Tibial artery (tissue), 4 donors: ENCODE results near the gene TNFAIP8L2.
A peak's percentile ranks its signal among the peaks of the same experiment; 100 is the strongest.

Source experiments
- DNase-seq, 2 donors: peaks; one replicate each; pipeline ENCODE4 v3.0.0-alpha.2; 2019
- H3K27ac ChIP-seq, 2 donors: fragments of 200-600 bp; sonication (generic) in 1 of 2; 1 replicate in 1 of 2; 2 replicates in 1 of 2; pipeline ENCODE4 v1.5.1; 2018 to 2019; ENCODE audit warnings: mild to moderate bottlenecking in 1 of 2
- H3K27me3 ChIP-seq, 2 donors: fragments of 200-600 bp; sonication (generic) in 1 of 2; one replicate each; pipeline versions ENCODE4 v1.5.1 to v1.6.0; 2016 to 2019
- H3K36me3 ChIP-seq, 3 donors: fragments of 200-600 bp; sonication (generic) in 2 of 3; one replicate each; pipeline ENCODE4 v1.5.1; 2016 to 2019; ENCODE audit warnings: mild to moderate bottlenecking in 2 of 3
- H3K4me1 ChIP-seq, 4 donors: fragments of 200-600 bp; sonication (generic) in 2 of 4; 1 replicate in 3 of 4; 2 replicates in 1 of 4; pipeline ENCODE4 v1.5.1; 2016 to 2019
- H3K4me3 ChIP-seq, 2 donors: fragments of 200-600 bp; sonication (generic) in 1 of 2; 1 replicate in 1 of 2; 2 replicates in 1 of 2; pipeline ENCODE4 v1.5.1; 2018 to 2019; ENCODE audit warnings: mild to moderate bottlenecking in 2 of 2
- H3K9me3 ChIP-seq, 3 donors: fragments of 200-600 bp; sonication (generic) in 1 of 3; one replicate each; pipeline ENCODE4 v1.5.1; 2016 to 2019
- intact Hi-C: fragments of 100-400 bp; cut with DNase I; formaldehyde crosslinking; loops from one replicate; pipeline ENCODE4 v1.15.0; 2023; ENCODE audit warnings: low total_unique reads
- TF ChIP-seq, protein P1 (sequence below), 2 experiments: fragments of 200-600 bp in 1 of 2; fragments of 450-650 bp in 1 of 2; IDR thresholded peaks; one replicate each; pipeline ENCODE4 v1.5.1; 2017 to 2019; ENCODE audit warnings: antibody characterized with exemption in 2 of 2, mild to moderate bottlenecking in 1 of 2, moderate library complexity in 1 of 2

The TNFAIP8L2 gene

DNA sequence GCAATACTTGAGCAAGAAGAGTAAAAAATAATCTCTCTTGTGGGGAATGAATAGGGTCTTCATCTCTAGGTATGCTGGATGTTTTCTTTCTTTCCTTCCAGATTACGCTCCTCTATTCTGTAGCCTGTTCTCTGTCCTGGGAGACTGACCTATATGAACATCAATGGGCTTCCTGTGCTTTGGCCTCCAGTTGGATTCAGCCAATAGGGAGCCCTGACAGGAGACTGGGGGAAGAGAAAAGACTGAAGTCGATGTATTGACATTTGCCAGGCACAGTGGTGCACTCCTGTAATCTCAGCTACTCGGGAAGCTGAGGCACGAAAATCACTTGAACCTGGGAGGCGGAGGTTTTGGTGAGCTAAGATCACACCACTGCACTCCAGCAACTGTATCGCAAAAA is 27.6 kb upstream of the TNFAIP8L2 start:
- H3K27ac ChIP-seq = no peak overlapping the region
- TF ChIP-seq, protein P1, sequence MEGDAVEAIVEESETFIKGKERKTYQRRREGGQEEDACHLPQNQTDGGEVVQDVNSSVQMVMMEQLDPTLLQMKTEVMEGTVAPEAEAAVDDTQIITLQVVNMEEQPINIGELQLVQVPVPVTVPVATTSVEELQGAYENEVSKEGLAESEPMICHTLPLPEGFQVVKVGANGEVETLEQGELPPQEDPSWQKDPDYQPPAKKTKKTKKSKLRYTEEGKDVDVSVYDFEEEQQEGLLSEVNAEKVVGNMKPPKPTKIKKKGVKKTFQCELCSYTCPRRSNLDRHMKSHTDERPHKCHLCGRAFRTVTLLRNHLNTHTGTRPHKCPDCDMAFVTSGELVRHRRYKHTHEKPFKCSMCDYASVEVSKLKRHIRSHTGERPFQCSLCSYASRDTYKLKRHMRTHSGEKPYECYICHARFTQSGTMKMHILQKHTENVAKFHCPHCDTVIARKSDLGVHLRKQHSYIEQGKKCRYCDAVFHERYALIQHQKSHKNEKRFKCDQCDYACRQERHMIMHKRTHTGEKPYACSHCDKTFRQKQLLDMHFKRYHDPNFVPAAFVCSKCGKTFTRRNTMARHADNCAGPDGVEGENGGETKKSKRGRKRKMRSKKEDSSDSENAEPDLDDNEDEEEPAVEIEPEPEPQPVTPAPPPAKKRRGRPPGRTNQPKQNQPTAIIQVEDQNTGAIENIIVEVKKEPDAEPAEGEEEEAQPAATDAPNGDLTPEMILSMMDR (IDR thresholded peaks at IDR 0.05) = no peak
- intact Hi-C loops = no loop called here
- H3K36me3 ChIP-seq = peaks cover 0 to 6% (median 0%) of the 10 kb centered on the region in 3 donors
- no peaks in the 10 kb centered on the region for H3K27me3 ChIP-seq
- no peak overlapping the region for H3K4me3 ChIP-seq
- H3K9me3 ChIP-seq = no peaks in the 10 kb centered on the region
- H3K4me1 ChIP-seq = peaks cover 0 to 14% (median 4%) of the 10 kb centered on the region in 4 donors
- DNase-seq = peak in 1 of 2 donors; percentile 33

DNA sequence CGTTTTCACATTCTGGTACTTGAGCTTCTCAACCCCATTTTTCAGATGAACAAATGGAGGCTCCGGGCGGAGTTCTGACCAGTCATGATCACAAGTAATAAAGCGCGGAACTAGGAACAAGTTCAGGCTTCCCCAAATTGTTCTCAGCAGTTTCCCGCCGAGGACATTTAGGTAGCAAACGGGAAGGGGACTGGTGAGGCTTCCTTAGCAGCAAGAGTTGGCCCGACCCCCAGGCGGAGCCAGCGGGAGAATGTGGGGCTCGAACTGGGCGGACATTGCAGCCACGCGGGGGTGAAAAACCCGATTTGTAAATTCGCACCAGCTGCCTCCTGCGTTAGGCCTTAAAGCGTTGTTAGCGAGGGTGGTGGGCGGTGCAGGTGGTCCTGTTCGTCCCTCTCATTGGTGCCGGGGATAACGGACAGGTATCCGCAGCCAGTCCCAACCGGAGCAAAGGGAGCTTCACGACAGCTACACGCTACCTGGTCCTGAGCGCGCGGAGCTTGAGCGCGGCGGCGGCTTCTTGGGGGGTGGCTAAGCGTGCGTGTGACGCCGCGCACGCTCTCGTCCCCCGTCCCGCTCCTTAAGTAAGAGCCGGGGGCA is 25.4 kb upstream of the TNFAIP8L2 start:
- Histone ChIP-seq H3K9me3 (no peaks in the 10 kb centered on the region), H3K36me3 (peaks cover 0 to 22% (median 0%) of the 10 kb centered on the region in 3 donors), H3K27ac (peak overlapping the region; percentile 57 to 64), H3K4me3 (peak overlapping the region; percentile 40 to 54), H3K4me1 (peaks cover 0 to 14% (median 4%) of the 10 kb centered on the region in 4 donors), H3K27me3 (no peaks in the 10 kb centered on the region)
- TF ChIP-seq, protein P1 (IDR thresholded peaks at IDR 0.05) = peak in 1 of 2 experiments; percentile 4
- intact Hi-C loops = no loop called here
- DNase-seq = peak; percentile 84 to 92

DNA sequence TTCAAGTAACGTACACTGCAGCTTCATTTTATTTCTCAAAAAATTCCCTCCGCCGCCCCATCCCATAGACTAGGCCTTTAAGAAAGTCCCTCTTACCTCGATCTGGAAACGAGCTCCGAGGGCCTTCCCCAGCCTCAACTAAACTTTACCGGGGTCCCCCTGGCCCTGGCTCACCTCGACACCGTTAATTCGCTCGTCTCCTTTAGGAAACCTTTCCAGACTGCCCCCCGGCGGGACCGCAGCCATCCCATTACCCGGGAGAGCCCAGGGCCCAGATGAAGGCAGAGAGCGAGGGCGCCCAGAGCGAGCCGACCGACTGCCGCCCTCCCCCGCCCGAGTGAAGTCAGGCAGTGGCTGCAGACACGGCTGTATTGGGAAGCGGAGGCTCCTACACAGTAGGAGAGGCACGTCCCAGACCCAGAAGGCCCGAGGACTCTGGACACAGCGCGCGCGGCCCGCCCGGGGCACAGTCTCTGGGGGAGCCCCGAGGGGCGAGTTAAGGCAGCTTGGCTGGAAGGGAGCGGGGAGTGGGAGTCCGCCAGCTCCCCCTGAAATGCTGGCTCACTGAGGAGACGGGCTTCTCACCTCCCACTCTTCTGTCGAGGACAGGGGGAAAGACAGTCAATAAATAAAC is 24.6 kb upstream of the TNFAIP8L2 start:
- TF ChIP-seq, protein P1 (IDR thresholded peaks at IDR 0.05) = no peak
- DNase-seq = peak in 1 of 2 donors; percentile 70
- H3K27me3 ChIP-seq = no peaks in the 10 kb centered on the region
- H3K27ac ChIP-seq = peak overlapping the region; percentile 57 to 64
- H3K36me3 ChIP-seq = peaks cover 0 to 29% (median 5%) of the 10 kb centered on the region in 3 donors
- intact Hi-C loops = no loop called here
- H3K4me1 ChIP-seq = peaks cover 0 to 14% (median 4%) of the 10 kb centered on the region in 4 donors
- peak overlapping the region; percentile 40 to 54 for H3K4me3 ChIP-seq
- no peaks in the 10 kb centered on the region for H3K9me3 ChIP-seq

DNA sequence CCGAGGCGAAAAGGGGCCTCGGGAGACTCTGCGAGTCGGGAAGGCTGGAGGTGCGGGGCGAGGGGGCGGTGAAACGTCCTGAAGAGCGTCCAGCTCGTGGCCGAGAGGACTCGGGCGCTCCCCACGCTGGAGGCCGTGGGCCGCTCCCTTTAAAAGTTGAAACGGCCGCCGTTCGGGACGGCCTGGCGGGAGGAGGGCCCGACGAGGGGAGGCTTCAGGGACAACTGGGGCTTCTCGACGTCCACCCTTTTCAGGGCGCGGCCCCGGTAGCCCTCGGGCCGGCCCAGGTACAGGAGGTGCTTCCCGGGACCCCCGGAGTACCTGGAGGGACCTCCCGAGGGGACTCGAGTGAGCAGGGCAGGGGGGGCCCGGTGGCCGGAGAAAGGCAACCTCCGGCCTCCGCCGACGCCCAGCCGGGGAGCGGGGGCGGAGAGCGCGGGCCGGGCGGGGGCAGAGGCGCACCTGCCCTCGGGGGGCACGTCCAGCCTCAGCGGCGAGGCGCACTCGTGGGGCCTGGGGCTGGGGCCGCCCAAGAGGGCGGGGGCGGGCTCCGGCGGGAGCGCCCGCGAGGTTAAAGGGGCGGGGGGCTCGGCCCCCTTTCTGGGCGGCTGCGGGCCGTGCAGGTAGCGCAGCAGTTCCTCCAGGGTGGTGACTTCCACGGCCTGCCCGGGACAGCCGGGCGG is 24.0 kb upstream of the TNFAIP8L2 start:
- TF ChIP-seq, protein P1 (IDR thresholded peaks at IDR 0.05) = no peak
- H3K27me3 ChIP-seq = no peaks in the 10 kb centered on the region
- H3K4me3 ChIP-seq = peak overlapping the region; percentile 40 to 54
- intact Hi-C loops = no loop called here
- peak overlapping the region; percentile 57 to 64 for H3K27ac ChIP-seq
- peaks cover 0 to 35% (median 5%) of the 10 kb centered on the region in 3 donors for H3K36me3 ChIP-seq
- peak in 1 of 2 donors; percentile 66 for DNase-seq
- peaks cover 0 to 14% (median 4%) of the 10 kb centered on the region in 4 donors for H3K4me1 ChIP-seq
- no peaks in the 10 kb centered on the region for H3K9me3 ChIP-seq

DNA sequence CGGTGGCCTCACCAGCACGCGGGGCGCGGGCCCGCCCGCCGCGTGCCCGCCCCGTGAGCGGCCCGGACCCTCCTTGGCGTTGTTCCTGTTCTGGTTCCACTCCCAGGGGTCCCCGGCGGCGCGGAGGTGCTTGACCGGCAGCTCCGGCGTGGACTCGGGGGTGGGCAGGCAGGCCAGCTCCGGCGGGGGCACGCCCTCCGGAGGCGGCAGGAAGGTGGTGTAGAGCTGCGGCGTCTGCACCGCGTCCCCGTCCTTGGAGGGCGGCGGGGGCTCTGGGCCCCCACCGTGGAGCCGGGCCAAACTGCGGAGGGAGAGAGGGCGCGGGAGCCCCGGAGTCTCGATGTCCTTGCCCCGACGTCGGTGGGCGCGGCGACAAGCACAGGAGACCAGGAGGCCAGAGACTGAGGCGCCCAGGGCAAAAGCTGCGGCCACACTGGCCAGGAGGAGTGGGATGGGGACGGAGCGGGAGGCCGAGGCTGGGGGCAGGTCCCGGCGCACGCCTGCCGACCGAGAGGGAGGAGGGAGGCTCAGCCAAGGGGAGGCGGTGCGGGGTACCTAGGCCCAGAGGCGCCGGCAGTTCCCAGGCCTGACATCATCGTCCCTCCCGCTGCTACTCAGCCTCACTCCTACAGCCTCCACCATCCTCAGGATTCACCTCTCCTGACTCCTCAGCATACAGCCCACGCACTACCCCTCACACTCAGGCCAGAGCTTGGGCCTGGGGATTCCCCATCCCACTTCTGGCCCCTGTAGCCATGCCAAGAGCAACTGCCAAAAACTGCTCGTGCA is 23.2 kb upstream of the TNFAIP8L2 start:
- Histone ChIP-seq H3K36me3 (peaks cover 0 to 42% (median 5%) of the 10 kb centered on the region in 3 donors), H3K27me3 (no peaks in the 10 kb centered on the region), H3K27ac (no peak overlapping the region), H3K4me3 (no peak overlapping the region), H3K4me1 (peaks cover 0 to 14% (median 4%) of the 10 kb centered on the region in 4 donors), H3K9me3 (no peaks in the 10 kb centered on the region)
- intact Hi-C loops = no loop called here
- TF ChIP-seq, protein P1 (IDR thresholded peaks at IDR 0.05) = no peak
- peak in 1 of 2 donors; percentile 65 for DNase-seq
